Measurements from ENCODE around the gene LATS2.

LATS2 gene

GRCh38 chr13:21061029-21061763, at the start of gene LATS2:
LATS2 (minus strand) TSS chr13:21061586; CDS start chr13:21046026, 15,560 bp downstream.
- no peak for TF ChIP-seq JUND (IDR thresholded peaks at IDR 0.05; ENCODE audit: low read depth)
- in situ Hi-C loops (cut with HindIII; ENCODE audit: low pct_unique_long_range_greater_than_20kb, low sequenced_read_pairs): no loop called here
- DNase-seq (ENCODE audit: low read depth in 1 of 2, low spot score in 1 of 2): peak; percentile 78 to 94

- in situ Hi-C loops (cut with HindIII; ENCODE audit: low pct_unique_long_range_greater_than_20kb, low sequenced_read_pairs): no loop called here
- no peak for TF ChIP-seq JUND (IDR thresholded peaks at IDR 0.05; ENCODE audit: low read depth)
- DNase-seq (ENCODE audit: low read depth in 1 of 2, low spot score in 1 of 2): no peak
Observed at GRCh38 chr13:21109168-21109567, 47.8 kb upstream of the LATS2 start.

- TF ChIP-seq JUND (IDR thresholded peaks at IDR 0.05; ENCODE audit: low read depth): no peak
- no peak for DNase-seq (ENCODE audit: low read depth in 1 of 2, low spot score in 1 of 2)
- in situ Hi-C loops (cut with HindIII; ENCODE audit: low pct_unique_long_range_greater_than_20kb, low sequenced_read_pairs): no loop called here
Observed at GRCh38 chr13:21106089-21106488, 44.7 kb upstream of the LATS2 start.

- no peak for DNase-seq (ENCODE audit: low read depth in 1 of 2, low spot score in 1 of 2)
- in situ Hi-C loops (cut with HindIII; ENCODE audit: low pct_unique_long_range_greater_than_20kb, low sequenced_read_pairs): no loop called here
- no peak for TF ChIP-seq JUND (IDR thresholded peaks at IDR 0.05; ENCODE audit: low read depth)
Observed at GRCh38 chr13:21104199-21105019, 43.0 kb upstream of the LATS2 start.

GRCh38 chr13:21101865-21102576, 40.6 kb upstream of the LATS2 start:
- TF ChIP-seq JUND (IDR thresholded peaks at IDR 0.05; ENCODE audit: low read depth): no peak
- DNase-seq (ENCODE audit: low read depth in 1 of 2, low spot score in 1 of 2): no peak
- in situ Hi-C loops (cut with HindIII; ENCODE audit: low pct_unique_long_range_greater_than_20kb, low sequenced_read_pairs): no loop called here

- TF ChIP-seq JUND (IDR thresholded peaks at IDR 0.05; ENCODE audit: low read depth): no peak
- DNase-seq (ENCODE audit: low read depth in 1 of 2, low spot score in 1 of 2): no peak
- in situ Hi-C loops (cut with HindIII; ENCODE audit: low pct_unique_long_range_greater_than_20kb, low sequenced_read_pairs): no loop called here
Observed at GRCh38 chr13:21100994-21101757, 39.8 kb upstream of the LATS2 start.

GRCh38 chr13:21100211-21100610, 38.8 kb upstream of the LATS2 start:
- no peak for DNase-seq (ENCODE audit: low read depth in 1 of 2, low spot score in 1 of 2)
- in situ Hi-C loops (cut with HindIII; ENCODE audit: low pct_unique_long_range_greater_than_20kb, low sequenced_read_pairs): no loop called here
- no peak for TF ChIP-seq JUND (IDR thresholded peaks at IDR 0.05; ENCODE audit: low read depth)

- no peak for DNase-seq (ENCODE audit: low read depth in 1 of 2, low spot score in 1 of 2)
- TF ChIP-seq JUND (IDR thresholded peaks at IDR 0.05; ENCODE audit: low read depth): no peak
- in situ Hi-C loops (cut with HindIII; ENCODE audit: low pct_unique_long_range_greater_than_20kb, low sequenced_read_pairs): no loop called here
Observed at GRCh38 chr13:21095311-21095710, 33.9 kb upstream of the LATS2 start.

GRCh38 chr13:21089830-21090229, 28.4 kb upstream of the LATS2 start:
- no peak for TF ChIP-seq JUND (IDR thresholded peaks at IDR 0.05; ENCODE audit: low read depth)
- in situ Hi-C loops (cut with HindIII; ENCODE audit: low pct_unique_long_range_greater_than_20kb, low sequenced_read_pairs): no loop called here
- no peak for DNase-seq (ENCODE audit: low read depth in 1 of 2, low spot score in 1 of 2)

GRCh38 chr13:21088534-21088933, 27.1 kb upstream of the LATS2 start:
- in situ Hi-C loops (cut with HindIII; ENCODE audit: low pct_unique_long_range_greater_than_20kb, low sequenced_read_pairs): no loop called here
- no peak for DNase-seq (ENCODE audit: low read depth in 1 of 2, low spot score in 1 of 2)
- TF ChIP-seq JUND (IDR thresholded peaks at IDR 0.05; ENCODE audit: low read depth): no peak

GRCh38 chr13:21086929-21087328, 25.5 kb upstream of the LATS2 start:
- in situ Hi-C loops (cut with HindIII; ENCODE audit: low pct_unique_long_range_greater_than_20kb, low sequenced_read_pairs): no loop called here
- DNase-seq (ENCODE audit: low read depth in 1 of 2, low spot score in 1 of 2): no peak
- no peak for TF ChIP-seq JUND (IDR thresholded peaks at IDR 0.05; ENCODE audit: low read depth)

GRCh38 chr13:21081926-21082325, 20.5 kb upstream of the LATS2 start:
- no peak for DNase-seq (ENCODE audit: low read depth in 1 of 2, low spot score in 1 of 2)
- in situ Hi-C loops (cut with HindIII; ENCODE audit: low pct_unique_long_range_greater_than_20kb, low sequenced_read_pairs): no loop called here
- no peak for TF ChIP-seq JUND (IDR thresholded peaks at IDR 0.05; ENCODE audit: low read depth)

Data from T47D (cell line).